CD4-positive, alpha-beta T cell treated with Interleukin-15 for 1 hour (primary cell): ENCODE results near the gene IRF2BP2.
"Not testable (repeated sequence)": the region's sequence is repeated elsewhere in the genome, so short reads cannot be mapped to it uniquely, and the experiment has no call there.

Experiments
- DNase-seq: peaks from one replicate; pipeline ENCODE4 v3.0.0-alpha.2; 2020

Gene IRF2BP2

DNA sequence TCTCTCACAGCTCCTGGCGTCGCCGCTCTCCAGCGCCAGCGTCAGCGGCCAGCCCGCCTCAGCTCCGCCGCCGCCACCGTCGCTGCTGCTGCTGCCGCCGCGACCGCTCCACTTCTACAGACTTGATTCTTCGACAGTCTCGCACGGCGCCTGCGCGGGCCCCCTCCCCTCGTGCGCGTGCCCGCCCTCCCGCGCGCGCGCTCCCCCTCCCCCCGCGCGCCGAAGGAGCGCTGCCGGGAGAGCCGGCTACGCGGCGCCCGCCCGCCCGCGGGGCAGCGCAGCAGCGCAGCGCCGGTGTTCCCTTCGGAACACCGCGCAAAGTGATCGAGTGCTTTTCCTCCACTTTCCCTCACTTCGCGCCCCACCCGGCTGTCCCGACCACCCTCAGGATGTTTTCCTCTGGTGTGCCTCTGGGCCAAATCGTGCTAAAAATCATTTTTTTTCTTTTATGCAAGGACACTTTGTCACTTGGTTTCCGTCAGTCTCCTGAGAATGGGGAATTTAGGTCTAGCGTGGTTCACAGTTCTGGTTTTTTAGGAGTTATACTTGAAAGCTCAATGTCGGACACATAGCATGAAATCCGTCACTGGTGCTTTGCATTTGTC lies at the start of gene IRF2BP2:
IRF2BP2 (minus strand) TSS at position 118 of the 605 bp plus-strand sequence. CDS start 684 bp downstream, outside the sequence.
- peak; percentile 89 for DNase-seq

DNA sequence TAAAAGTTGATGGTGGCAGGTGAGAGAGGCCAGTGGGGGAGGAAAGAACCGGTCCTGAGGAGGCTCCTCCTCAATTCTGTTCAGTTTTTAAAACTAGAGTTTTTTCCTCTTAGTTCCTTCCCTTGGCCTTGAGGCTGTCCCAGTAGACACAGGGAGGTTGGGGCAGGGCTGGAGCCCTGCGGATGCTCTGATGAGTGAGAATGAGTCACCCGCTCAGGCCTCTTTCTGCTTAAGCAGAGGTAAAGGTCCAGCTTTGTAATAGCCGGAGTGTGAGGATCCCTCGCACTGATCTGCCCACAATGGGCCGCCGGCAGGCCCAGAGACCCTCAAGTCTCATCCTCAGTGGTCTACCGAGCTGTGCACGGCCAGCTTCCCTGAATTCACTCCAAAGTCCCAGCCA lies 49.6 kb upstream of the IRF2BP2 start:
- no peak for DNase-seq

- DNase-seq, result no peak
These were observed 48.2 kb upstream of the IRF2BP2 start for GRCh38 chr1:234658138-234658537.

DNA sequence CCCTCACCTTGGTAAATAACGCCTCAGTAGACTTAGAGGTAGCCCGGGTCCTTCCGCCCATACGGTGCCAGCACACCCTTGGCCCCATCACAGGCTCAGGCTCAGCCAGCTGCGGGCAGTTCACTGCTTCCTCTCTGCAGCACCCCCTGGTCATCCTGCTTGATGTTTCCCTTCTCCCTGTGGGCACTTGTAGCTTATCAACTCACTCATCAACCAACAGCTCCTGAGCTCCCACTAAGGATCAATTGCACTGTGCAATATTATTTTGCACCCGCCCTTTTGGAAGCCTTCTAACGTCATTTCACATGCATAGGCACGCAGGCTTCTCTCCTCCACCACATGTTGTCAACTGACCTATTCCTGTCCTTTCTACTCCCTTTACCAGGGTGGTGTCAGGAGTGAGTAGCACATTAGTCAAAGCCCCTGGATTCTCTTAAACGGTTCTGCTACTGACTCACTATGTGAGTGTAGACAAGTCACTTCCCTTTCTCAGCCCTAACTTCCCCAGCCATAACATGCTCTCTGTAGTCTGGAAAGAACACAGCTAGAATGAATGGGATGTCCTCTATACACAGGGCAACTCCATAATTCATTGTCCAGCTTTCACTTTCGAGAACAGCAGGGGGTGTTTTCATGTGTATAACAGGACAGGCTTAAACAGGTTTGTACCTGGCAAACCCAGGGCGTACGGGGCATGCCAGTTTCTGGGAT lies 47.1 kb upstream of the IRF2BP2 start:
- DNase-seq, result peak; percentile 76

GRCh38 chr1:234656070-234656895 lies 46.3 kb upstream of the IRF2BP2 start:
- DNase-seq, result no peak

DNA sequence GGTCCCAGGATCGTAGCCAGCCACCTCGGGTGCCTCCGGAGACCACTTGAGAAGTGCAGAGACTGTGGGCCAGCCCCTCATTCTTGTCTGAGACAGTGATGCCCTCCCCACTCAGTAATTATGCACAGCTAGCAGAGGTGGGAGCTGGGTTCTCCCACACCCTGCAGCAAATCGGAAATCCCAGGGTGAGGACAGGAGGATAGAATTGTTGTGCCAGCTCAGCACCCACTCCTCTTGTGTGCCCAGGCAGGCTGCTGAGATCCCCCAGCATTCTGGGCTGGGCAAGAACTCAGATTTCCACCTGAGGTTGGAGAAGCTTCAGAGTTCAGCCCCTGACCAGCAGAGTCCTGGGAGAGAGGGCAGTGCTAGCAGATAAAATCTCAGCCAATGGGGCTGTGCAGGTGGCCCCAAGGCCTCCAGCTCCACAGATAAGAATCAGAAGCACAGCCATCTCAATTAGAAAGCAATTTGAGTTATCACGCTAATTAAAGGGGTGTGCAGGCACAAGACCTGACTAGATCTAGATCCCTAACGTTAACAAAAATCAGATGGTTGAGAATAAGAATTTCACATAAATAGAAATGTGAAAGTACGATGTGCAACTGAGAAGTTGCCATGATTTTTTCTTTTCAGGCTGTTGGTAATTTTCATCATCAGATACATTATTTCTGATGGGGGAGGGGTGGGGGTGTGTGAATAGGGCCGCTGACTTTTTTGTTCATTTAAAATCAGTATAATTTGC lies 45.5 kb upstream of the IRF2BP2 start:
- no peak for DNase-seq

- no peak for DNase-seq
These were observed 44.2 kb upstream of the IRF2BP2 start for GRCh38 chr1:234654002-234654733.

DNA sequence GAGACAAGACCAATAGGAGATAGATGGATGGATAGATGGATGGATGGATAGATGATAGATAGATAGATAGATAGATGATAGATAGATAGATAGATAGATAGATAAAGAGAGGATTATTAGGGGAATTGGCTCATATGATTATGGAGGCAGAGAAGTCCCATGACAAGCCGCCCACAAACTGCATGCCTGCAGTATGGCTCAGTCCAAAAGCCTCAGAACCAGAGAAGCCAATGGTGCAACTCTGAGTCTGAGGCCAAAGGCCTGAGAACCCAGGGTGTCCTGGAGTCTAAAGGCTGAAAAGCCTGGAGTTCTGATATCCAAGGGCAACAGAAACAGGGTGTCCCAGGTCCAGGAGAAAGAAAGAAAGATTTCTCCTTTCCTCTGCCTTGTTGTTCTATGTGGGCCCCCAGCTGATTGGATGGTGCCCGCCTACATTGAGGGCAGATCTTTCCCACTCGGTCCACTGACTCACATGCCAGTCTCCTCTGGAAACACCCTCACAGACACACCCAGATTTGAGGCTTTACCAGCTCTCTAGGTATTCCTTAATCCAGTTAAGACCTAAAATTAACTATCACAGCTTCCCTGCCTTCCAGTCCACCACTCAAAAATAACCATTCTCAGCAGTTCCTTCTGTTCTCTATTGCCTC lies 39.6 kb upstream of the IRF2BP2 start:
- no peak for DNase-seq

DNA sequence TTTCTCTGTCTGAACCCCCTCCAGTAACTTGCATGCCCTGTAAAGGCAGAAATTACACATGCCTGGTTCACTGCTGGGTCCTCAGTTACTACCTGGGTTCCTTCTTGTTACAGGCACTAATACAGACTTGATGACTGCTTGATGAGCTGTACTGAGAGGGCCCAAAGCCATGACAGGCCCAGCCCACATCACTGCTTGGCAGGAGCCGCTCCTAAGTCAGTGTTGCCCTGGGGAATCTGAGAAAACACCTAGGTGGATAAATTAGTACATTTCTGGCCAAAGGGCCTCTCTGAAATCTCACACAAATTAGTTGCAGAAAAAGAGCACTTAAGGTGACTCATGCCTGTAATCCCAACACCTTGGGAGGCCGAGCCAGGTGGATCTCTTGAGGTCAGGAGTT lies 37.8 kb upstream of the IRF2BP2 start:
- no peak for DNase-seq

GRCh38 chr1:234647245-234647644 lies 37.3 kb upstream of the IRF2BP2 start:
- no peak for DNase-seq

- no peak for DNase-seq
These were observed 36.0 kb upstream of the IRF2BP2 start for GRCh38 chr1:234645964-234646363.

GRCh38 chr1:234645474-234645953 lies 35.5 kb upstream of the IRF2BP2 start:
- DNase-seq, result no peak

DNA sequence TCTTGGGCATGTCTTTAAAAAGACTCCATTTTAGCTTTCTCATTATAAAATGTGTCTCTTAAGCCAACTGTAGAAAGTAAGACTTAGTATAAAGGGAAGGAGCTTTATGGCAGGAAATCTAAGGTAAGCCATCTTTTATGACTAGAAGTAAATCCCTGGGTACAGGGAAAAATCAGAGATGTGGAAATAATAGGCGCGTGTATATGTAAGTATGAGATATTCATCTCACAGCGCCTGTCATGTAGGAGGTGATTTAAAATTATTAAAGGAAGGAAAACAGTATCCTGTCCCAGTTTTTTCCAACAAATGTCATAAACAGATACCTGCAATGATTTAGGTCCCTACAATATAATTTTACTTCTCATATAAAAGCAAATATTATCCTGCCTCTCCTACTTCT lies 35.0 kb upstream of the IRF2BP2 start:
- no peak for DNase-seq

GRCh38 chr1:234643850-234644134 lies 33.8 kb upstream of the IRF2BP2 start:
- no peak for DNase-seq

DNA sequence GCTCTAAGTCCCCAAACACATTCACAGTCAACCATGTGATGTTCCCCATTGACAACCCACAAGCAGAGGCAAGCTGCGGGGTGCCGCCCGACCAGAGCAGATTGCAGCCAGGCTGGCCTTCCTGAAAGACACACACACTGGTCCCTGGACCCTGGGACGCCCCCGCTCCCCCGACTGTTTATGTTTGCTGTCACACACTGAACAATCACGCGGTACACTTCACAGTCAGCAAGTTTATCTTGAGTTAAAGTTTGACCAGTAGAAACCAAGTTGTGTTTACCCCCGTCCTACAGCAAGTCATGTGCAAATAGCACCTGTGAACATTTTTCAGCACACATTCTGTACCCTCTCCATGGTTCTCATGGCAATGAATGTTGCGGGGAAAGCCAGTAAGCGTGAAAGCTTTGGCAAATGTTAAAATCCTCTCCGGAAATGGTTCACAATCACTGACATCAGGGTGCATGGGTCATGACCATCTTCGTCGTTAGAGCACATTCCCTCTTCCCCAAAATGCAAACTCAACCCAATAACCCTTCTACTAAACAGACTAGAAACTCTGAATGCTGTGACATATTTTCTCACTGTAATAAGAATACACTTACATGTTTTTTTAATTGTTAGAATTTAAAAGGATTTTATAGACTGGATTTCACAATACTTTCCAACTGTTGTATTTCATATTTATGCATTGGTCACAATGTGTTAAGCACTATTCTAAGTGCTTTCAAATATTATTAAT lies 33.3 kb upstream of the IRF2BP2 start:
- DNase-seq, result no peak

DNA sequence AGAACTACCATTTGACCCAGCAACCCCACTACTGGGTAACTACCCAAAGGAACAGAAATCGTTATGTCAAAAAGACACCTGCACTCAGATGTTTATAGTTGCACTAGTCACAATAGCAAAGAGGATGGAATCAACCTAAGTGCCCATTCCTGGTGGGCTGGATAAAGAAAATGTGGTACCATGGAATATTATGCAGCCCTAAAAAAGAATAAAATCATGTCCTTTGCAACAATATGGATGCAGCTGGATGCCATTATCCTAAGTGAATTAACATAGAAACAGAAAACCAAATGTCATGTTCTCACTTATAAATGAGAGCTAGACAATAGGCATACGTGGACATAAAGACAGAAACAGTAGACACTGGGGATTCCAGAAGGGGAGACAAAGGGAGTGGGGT lies 32.5 kb upstream of the IRF2BP2 start:
- no peak for DNase-seq

- no peak for DNase-seq
These were observed 30.0 kb upstream of the IRF2BP2 start for GRCh38 chr1:234639961-234640360.

DNA sequence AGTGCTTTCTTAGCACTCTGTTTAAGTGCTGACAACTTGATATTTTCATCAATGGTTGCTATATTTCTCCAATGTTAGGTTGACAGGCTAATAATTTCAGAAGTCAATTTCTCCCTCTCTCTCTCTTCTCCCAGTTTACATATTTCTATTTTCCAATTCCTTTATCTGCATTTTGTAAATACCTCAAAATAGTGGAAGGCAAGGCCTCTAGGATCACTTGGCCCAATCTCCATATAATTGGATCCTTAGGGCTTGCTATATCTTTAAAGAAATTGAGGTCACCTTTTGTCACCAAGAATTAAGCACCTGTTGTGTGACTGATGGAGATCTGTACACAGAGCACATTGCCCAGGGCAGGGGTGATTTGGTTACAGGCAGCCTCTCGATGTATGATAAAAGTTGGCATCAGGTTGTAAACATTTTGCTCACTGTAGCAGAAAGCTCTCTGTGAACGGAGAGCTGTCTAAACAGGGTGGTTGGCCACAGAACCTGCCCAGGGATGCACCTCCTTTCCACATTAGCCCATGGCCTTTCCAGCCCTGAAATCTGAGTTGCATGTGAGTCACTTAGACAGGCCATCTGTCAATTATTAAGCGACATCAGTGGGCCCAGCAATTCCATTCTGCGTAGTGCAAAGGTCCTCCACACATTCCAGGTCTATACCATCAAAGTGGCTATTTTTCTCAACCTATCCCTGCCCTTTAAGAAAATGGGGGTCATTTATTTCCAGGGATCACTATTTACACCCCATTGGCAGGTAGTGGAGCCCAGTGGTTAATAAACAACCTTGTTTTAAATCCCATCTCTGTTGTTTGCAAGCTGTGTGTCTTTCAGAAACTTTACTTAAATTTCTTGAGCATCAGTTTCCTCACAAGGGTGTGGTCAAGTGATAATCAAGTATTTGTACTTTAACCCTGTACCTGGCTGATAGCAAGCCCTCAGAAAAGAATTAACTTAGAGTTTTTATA lies 29.1 kb upstream of the IRF2BP2 start:
- DNase-seq, result no peak

DNA sequence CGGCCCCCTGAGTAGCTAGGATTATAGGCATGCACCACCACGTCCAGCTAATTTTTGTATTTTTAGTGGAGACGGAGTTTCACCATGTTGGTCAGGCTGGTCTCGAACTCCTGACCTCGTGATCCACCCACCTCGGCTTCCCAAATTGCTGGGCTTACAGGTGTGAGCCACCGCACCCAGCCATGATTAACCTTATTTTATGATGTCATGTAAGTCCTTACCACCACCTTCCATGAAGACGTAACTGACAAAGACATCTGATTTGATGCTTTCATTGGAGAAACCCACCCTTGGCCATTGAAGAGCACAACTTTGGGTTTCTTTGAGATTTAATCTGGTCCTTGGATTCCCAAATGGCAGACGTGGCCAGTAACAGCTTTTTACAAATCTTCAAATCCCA lies 24.9 kb upstream of the IRF2BP2 start:
- DNase-seq, result not testable (repeated sequence)

DNA sequence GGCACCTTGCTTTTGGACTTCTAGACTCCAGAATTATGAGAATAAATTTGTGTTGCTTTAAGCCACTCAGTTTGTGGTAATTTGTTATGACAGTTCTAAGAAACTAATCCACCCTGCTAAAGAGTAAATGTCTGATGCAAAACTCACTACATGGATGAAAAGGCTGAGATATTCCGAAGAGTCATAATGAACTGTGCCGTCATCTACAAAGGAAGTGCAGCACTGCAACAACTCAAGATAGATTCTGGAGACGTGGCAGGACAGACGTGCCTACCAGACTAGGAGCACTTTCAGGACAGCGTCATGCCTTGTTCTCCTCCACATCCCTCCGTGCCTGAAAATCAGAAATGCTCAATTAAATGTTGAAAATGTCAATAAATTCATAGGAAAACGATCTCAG lies 24.4 kb upstream of the IRF2BP2 start:
- DNase-seq, result no peak
